Mammary epithelial cell (primary cell): Measurements from ENCODE around the gene SPDYE1.
"Not testable (repeated sequence)": the region's sequence is repeated elsewhere in the genome, so short reads cannot be mapped to it uniquely, and the experiment has no call there.

Experiments used
- EZH2 ChIP-seq: IDR thresholded peaks from 2 replicates; pipeline ENCODE4 v1.6.1; 2012; ENCODE audit warnings: low read length, inconsistent platforms, borderline replicate concordance
- TF ChIP-seq, protein P1 (sequence below), 2 donors: IDR thresholded peaks in 1 of 2; conservative IDR thresholded peaks in 1 of 2; 2 replicates each; pipeline ENCODE4 v1.5.1; 2011 to 2012; ENCODE audit warnings: inconsistent platforms in 2 of 2, low read length in 2 of 2, mild to moderate bottlenecking in 2 of 2, control low read depth in 1 of 2, low read depth in 1 of 2; ENCODE audit not compliant: insufficient read depth in 1 of 2; ENCODE audit errors: extremely low read depth in 1 of 2

GRCh38 chr7:44040493-44040891, 42.8 kb downstream of the SPDYE1 start:
- TF ChIP-seq, protein P1, sequence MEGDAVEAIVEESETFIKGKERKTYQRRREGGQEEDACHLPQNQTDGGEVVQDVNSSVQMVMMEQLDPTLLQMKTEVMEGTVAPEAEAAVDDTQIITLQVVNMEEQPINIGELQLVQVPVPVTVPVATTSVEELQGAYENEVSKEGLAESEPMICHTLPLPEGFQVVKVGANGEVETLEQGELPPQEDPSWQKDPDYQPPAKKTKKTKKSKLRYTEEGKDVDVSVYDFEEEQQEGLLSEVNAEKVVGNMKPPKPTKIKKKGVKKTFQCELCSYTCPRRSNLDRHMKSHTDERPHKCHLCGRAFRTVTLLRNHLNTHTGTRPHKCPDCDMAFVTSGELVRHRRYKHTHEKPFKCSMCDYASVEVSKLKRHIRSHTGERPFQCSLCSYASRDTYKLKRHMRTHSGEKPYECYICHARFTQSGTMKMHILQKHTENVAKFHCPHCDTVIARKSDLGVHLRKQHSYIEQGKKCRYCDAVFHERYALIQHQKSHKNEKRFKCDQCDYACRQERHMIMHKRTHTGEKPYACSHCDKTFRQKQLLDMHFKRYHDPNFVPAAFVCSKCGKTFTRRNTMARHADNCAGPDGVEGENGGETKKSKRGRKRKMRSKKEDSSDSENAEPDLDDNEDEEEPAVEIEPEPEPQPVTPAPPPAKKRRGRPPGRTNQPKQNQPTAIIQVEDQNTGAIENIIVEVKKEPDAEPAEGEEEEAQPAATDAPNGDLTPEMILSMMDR (conservative IDR thresholded peaks at IDR 0.05 in 1 of 2, IDR thresholded peaks at IDR 0.05 in 1 of 2; ENCODE audit: extremely low read depth in 1 of 2, insufficient read depth in 1 of 2, low read depth in 1 of 2, low read length in 2 of 2) = peak in 1 of 2 donors; percentile 14
- not testable (repeated sequence) for TF ChIP-seq EZH2
